ENCODE data around the gene FAM8A1.

DNA sequence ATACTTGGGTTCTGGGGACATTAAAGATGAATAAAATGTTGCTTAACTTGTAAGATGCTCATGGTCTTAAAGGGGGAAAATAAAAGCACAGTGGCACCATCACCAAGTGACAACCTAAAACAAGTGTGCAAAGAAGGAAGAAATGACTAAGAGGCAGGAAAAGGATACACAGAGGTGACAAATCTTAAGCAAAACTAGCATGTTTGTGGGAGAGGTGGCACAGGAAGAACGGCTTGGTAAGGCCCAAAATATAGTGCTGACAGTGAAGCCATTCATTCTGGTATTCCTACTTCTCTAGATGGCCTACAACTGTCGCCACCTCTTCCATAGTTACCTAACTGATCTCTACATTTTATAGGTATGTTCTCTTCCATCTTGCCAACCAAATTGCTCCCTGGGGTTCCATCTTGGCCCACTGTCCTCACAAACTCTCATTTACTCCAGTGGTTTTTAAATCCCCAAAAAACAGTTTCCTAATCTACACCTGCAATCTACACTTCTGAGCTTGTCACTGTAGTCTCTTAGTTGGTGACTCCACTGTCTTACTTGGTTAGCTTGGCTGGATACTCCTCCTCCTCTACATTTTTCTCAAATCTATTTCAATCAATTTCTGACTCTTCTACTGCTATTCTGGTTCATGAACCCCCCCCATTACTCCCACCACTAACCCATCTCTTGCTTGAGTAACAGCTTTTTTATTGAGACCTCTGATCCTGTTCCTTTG, 33.5 kb downstream of the FAM8A1 start:
- TF ChIP-seq POLR2AphosphoS5 (IDR thresholded peaks at IDR 0.05; ENCODE audit: borderline replicate concordance, low read depth, low read length) (no peak), FOXP2 (optimal IDR thresholded peaks at IDR 0.05; ENCODE audit: control extremely low read depth, extremely low read length, insufficient read depth) (no peak), EZH2 (IDR thresholded peaks at IDR 0.05) (no peak)
